PC-9 (cell line): Measurements from ENCODE around the gene PDE11A. TPM values are rescaled to one million over a fixed set of nuclear protein-coding genes. Genes with fewer than 3 reads are reported as not detected.

Source experiments
- BruUV-seq: library from RNA; stranded (reverse); fragments of 400-500 nt; replicated peaks from 2 replicates; lab custom pipeline; 2021; lab: Mats Ljungman, UMichigan
- CTCF ChIA-PET: fragments of 300-600 bp; sonication (Branson Sonifier 250); formaldehyde crosslinking; loops from one replicate; lab custom pipeline; 2022; ENCODE audit warnings: antibody characterized with exemption; lab: Charles Lee
- POLR2A ChIA-PET: fragments of 300-600 bp; sonication (Branson Sonifier 250); formaldehyde crosslinking; loops from one replicate; lab custom pipeline; 2022; ENCODE audit warnings: antibody characterized with exemption; ENCODE audit not compliant: unreplicated experiment; lab: Charles Lee
- DNase-seq, 2 experiments: peaks; one replicate each; pipeline versions ENCODE4 v3.0.0 to v3.0.0-alpha.2; 2015 to 2022; ENCODE audit warnings: mixed read lengths in 1 of 2
- H2AFZ ChIP-seq: fragments of 200-600 bp; sonication (generic); 2 replicates; pipeline ENCODE4 v1.8.1; 2017; ENCODE audit warnings: antibody characterized with exemption
- H3F3A ChIP-seq: fragments of 200-600 bp; sonication (generic); 2 replicates; pipeline ENCODE4 v1.8.1; 2017; ENCODE audit warnings: antibody characterized with exemption, mild to moderate bottlenecking, low read depth; ENCODE audit not compliant: insufficient read depth
- H3K27ac ChIP-seq: fragments of 200-600 bp; sonication (generic); 2 replicates; pipeline ENCODE4 v1.6.1; 2016; ENCODE audit warnings: mixed run types
- H3K27me3 ChIP-seq: fragments of 200-600 bp; sonication (generic); 2 replicates; pipeline ENCODE4 v1.6.1; 2016; ENCODE audit warnings: low read depth, mixed run types; ENCODE audit not compliant: insufficient read depth
- H3K36me3 ChIP-seq: fragments of 200-600 bp; sonication (generic); 2 replicates; pipeline ENCODE4 v1.6.1; 2016; ENCODE audit warnings: low read depth, mixed run types
- H3K4me1 ChIP-seq: fragments of 200-600 bp; sonication (generic); replicated peaks from 2 replicates; pipeline ENCODE4 v1.6.1; 2016; ENCODE audit warnings: mixed run types; ENCODE audit not compliant: insufficient read depth
- H3K4me2 ChIP-seq: fragments of 200-600 bp; sonication (generic); 2 replicates; pipeline ENCODE4 v1.6.1; 2017; ENCODE audit warnings: mixed run types
- H3K4me3 ChIP-seq: fragments of 200-600 bp; sonication (generic); 2 replicates; pipeline ENCODE4 v1.6.1; 2016; ENCODE audit warnings: mixed run types
- H3K79me2 ChIP-seq: fragments of 200-600 bp; sonication (generic); 2 replicates; pipeline ENCODE4 v1.6.1; 2017; ENCODE audit warnings: low read depth, mixed run types
- H3K9me2 ChIP-seq: fragments of 200-600 bp; sonication (generic); 2 replicates; pipeline ENCODE4 v1.8.1; 2017; ENCODE audit warnings: mild to moderate bottlenecking; ENCODE audit not compliant: insufficient read depth
- H3K9me3 ChIP-seq: fragments of 200-600 bp; sonication (generic); 2 replicates; pipeline ENCODE4 v1.8.1; 2016; ENCODE audit warnings: low read depth; ENCODE audit not compliant: insufficient read depth
- H4K20me1 ChIP-seq: fragments of 200-600 bp; sonication (generic); 2 replicates; pipeline ENCODE4 v1.8.1; 2017; ENCODE audit not compliant: insufficient read depth
- CTCF ChIP-seq: fragments of 200-600 bp; sonication (generic); conservative IDR thresholded peaks from 2 replicates; pipeline ENCODE4 v1.6.1; 2017; ENCODE audit warnings: mixed run types, antibody characterized with exemption, mild to moderate bottlenecking, moderate library complexity
- EZH2 ChIP-seq: fragments of 200-600 bp; sonication (generic); IDR thresholded peaks from 2 replicates; pipeline ENCODE4 v1.8.0; 2017; ENCODE audit warnings: antibody characterized with exemption, low read depth
- intact Hi-C: fragments of 100-400 bp; cut with micrococcal nuclease; formaldehyde crosslinking; loops from one replicate; pipeline ENCODE4 v1.10.0; 2022; ENCODE audit not compliant: unreplicated experiment
- total RNA-seq: library from RNA; stranded (reverse); gene quantifications from 2 replicates; pipeline ENCODE4 v1.2.3, GENCODE V29; 2021

Gene PDE11A
- total RNA-seq, 1 experiment from 2014 or later, result 1.4 TPM

GRCh38 chr2:177578454-177578853 is 494.1 kb downstream of the PDE11A start:
- H3F3A ChIP-seq, result no peaks in the 10 kb centered on the region
- H3K4me3 ChIP-seq, result no peak overlapping the region
- H2AFZ ChIP-seq, result no peak overlapping the region
- no peaks in the 10 kb centered on the region for H3K4me1 ChIP-seq
- ChIA-PET CTCF (no interaction called here), POLR2A (no interaction called here)
- H3K79me2 ChIP-seq, result no peaks in the 10 kb centered on the region
- no peaks in the 10 kb centered on the region for H4K20me1 ChIP-seq
- no peak for DNase-seq
- BruUV-seq, result no TSS peak
- no peaks in the 10 kb centered on the region for H3K27me3 ChIP-seq
- H3K9me3 ChIP-seq, result no peaks in the 10 kb centered on the region
- H3K4me2 ChIP-seq, result no peak overlapping the region
- TF ChIP-seq EZH2 (no peak), CTCF (no peak)
- H3K36me3 ChIP-seq, result no peaks in the 10 kb centered on the region
- no peak overlapping the region for H3K27ac ChIP-seq
- intact Hi-C loops, result no loop called here
- H3K9me2 ChIP-seq, result no peaks in the 10 kb centered on the region

- Histone ChIP-seq H3K79me2 (no peaks in the 10 kb centered on the region), H3K36me3 (no peaks in the 10 kb centered on the region), H4K20me1 (no peaks in the 10 kb centered on the region), H3K4me1 (no peaks in the 10 kb centered on the region), H3K27ac (no peak overlapping the region), H3F3A (no peaks in the 10 kb centered on the region), H3K4me3 (no peak overlapping the region), H2AFZ (no peak overlapping the region), H3K4me2 (no peak overlapping the region), H3K9me2 (no peaks in the 10 kb centered on the region), H3K27me3 (no peaks in the 10 kb centered on the region), H3K9me3 (no peaks in the 10 kb centered on the region)
- no peak for DNase-seq
- ChIA-PET CTCF (no interaction called here), POLR2A (no interaction called here)
- BruUV-seq, result no TSS peak
- intact Hi-C loops, result no loop called here
- TF ChIP-seq CTCF (no peak), EZH2 (no peak)
These were observed 495.5 kb downstream of the PDE11A start for GRCh38 chr2:177577075-177577474.

- H3K27ac ChIP-seq, result no peak overlapping the region
- no peaks in the 10 kb centered on the region for H3K4me1 ChIP-seq
- no TSS peak for BruUV-seq
- no peak for DNase-seq
- H3K9me2 ChIP-seq, result no peaks in the 10 kb centered on the region
- no peaks in the 10 kb centered on the region for H3K79me2 ChIP-seq
- H3K27me3 ChIP-seq, result 0 out of 2 replicates have a peak, but pooled peaks cover under 1% of the 10 kb centered on the region
- no peaks in the 10 kb centered on the region for H3K9me3 ChIP-seq
- ChIA-PET CTCF (no interaction called here), POLR2A (no interaction called here)
- TF ChIP-seq EZH2, result no peak
- no peak for TF ChIP-seq CTCF
- no peak overlapping the region for H3K4me3 ChIP-seq
- intact Hi-C loops, result no loop called here
- no peaks in the 10 kb centered on the region for H3F3A ChIP-seq
- H2AFZ ChIP-seq, result no peak overlapping the region
- no peaks in the 10 kb centered on the region for H4K20me1 ChIP-seq
- H3K4me2 ChIP-seq, result no peak overlapping the region
- H3K36me3 ChIP-seq, result no peaks in the 10 kb centered on the region
These were observed 497.2 kb downstream of the PDE11A start for GRCh38 chr2:177575358-177575757.
